GM13977 (cell line): ENCODE data around the gene PSTPIP2.

Experiments
- DNase-seq: peaks from one replicate; pipeline ENCODE4 v3.0.0; 2012; ENCODE audit warnings: low spot score
- CTCF ChIP-seq: IDR thresholded peaks from 2 replicates; pipeline ENCODE4 v1.5.1; 2012; ENCODE audit warnings: mild to moderate bottlenecking, control low read depth; ENCODE audit not compliant: insufficient read depth; ENCODE audit errors: extremely low read depth, missing control alignments
- in situ Hi-C: fragments of 300-500 bp; cut with MboI; formaldehyde crosslinking; loops from one replicate; pipeline ENCODE4 v1.12.0; 2022; ENCODE audit warnings: low sequenced_read_pairs, low pct_unique_long_range_greater_than_20kb, mixed read lengths, inconsistent platforms; ENCODE audit not compliant: unreplicated experiment

PSTPIP2 gene

GRCh38 chr18:46028536-46028891 is 43.5 kb downstream of the PSTPIP2 start:
- in situ Hi-C loops, result no loop called here
- no peak for DNase-seq
- no peak for TF ChIP-seq CTCF

- in situ Hi-C loops, result no loop called here
- DNase-seq, result no peak
- no peak for TF ChIP-seq CTCF
These were observed 52.1 kb downstream of the PSTPIP2 start for GRCh38 chr18:46019936-46020335.

GRCh38 chr18:46013484-46014189 is 58.4 kb downstream of the PSTPIP2 start:
- peak; percentile 20 for DNase-seq
- TF ChIP-seq CTCF, result no peak
- in situ Hi-C loops, result no loop called here

- in situ Hi-C loops, result no loop called here
- TF ChIP-seq CTCF, result no peak
- DNase-seq, result no peak
These were observed 61.4 kb downstream of the PSTPIP2 start for GRCh38 chr18:46010676-46011075.

GRCh38 chr18:46010050-46010449 is 62.0 kb downstream of the PSTPIP2 start:
- no peak for DNase-seq
- no peak for TF ChIP-seq CTCF
- in situ Hi-C loops, result no loop called here

- in situ Hi-C loops, result no loop called here
- DNase-seq, result no peak
These were observed 62.8 kb downstream of the PSTPIP2 start for GRCh38 chr18:46009125-46009840.

More at GRCh38 chr18:46009125-46009840, 62.8 kb downstream of the PSTPIP2 start:
- TF ChIP-seq CTCF, result no peak
